Measurements from ENCODE around the gene MED16.
"Not testable (repeated sequence)": the region's sequence is repeated elsewhere in the genome, so short reads cannot be mapped to it uniquely, and the experiment has no call there.

MED16 gene

DNA sequence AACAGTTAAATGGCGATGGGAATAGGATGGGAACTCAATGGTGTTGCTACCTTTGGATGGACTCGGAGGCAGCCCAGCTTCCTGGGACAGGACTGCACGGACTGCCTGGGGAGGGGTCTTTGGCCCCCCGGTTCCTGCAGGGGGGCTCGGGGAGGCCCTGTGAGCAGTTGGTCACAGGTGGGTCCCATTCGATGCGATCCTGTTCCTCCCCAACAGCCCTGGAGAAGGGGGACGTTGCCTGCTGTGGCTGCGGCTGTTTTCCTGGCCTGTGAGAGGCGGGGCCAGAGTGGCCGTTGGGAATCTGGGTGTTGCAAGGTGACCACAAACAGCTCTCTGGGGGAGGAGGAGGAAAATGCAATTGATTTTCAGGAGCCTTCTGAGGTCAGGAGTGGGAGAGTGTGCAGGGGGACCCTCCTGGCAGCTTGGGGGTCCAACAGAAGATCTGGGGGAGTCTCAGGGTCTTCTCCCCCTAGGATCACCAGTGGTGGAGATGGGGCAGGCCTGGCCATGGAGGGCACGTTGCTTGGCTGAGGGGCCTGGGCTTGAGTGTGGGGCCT is 69.3 kb downstream of the MED16 start:
- ATAC-seq (ENCODE audit: low read depth), result no peak
- no peak overlapping the region for H3K27ac Mint-ChIP-seq
- no peak overlapping the region for H3K4me3 Mint-ChIP-seq
- peaks cover 14% of the 10 kb centered on the region for H3K27me3 Mint-ChIP-seq
- H3K9me3 Mint-ChIP-seq, result no peaks in the 10 kb centered on the region
- H3K4me1 Mint-ChIP-seq, result no peaks in the 10 kb centered on the region
- DNase-seq (ENCODE audit: low spot score in 2 of 2), result no peak
- H3K36me3 Mint-ChIP-seq, result peaks cover 2% of the 10 kb centered on the region

DNA sequence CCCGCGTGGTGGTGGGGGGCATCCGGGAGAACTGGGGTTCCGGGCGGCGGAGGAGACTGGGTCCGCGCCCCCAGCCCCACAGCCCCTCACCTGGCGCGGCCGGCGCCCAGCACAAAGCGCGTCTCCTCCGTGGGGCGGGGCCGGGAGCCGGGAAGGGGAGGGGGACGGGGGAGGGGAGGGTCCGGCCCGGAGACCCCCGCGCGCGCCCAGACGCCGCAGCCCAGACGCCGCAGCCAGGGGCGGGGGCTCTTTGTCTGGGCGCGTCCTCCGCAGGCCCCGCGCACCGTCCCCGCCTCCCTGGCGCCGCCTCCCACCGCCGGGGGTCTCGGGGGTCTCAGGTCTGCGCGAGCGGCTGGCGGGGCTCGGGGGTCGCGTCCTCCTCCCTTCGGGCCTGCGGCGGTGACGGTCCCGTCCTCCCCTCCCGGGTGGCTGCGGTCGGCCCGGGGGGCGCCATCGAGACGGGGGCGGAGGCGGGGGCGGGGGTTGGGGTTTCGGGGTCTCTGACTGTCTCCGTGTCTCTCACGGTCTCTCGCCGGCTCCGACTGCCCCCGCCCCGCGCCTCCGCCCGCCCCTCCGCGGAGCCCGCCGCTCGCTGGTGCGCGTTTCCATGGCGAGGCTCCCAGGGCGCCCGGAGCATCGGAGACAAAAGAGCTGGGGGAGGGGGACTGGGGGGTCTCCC is 71.0 kb downstream of the MED16 start, which contains the start of gene PLPPR3:
Gene PLPPR3 (minus strand): TSS at position 131 of the 679 bp plus-strand sequence. CDS start 396 bp downstream, outside the sequence.
- H3K4me1 Mint-ChIP-seq, result no peaks in the 10 kb centered on the region
- ATAC-seq (ENCODE audit: low read depth) (no peak), DNase-seq (ENCODE audit: low spot score in 2 of 2) (no peak)
- H3K9me3 Mint-ChIP-seq, result no peaks in the 10 kb centered on the region
- H3K27ac Mint-ChIP-seq, result no peak within 1 kb of the TSS
- H3K4me3 Mint-ChIP-seq, result no peak within 1 kb of the TSS
- peaks cover under 1% of the 10 kb centered on the region for H3K36me3 Mint-ChIP-seq
- peaks cover 11% of the 10 kb centered on the region for H3K27me3 Mint-ChIP-seq

DNA sequence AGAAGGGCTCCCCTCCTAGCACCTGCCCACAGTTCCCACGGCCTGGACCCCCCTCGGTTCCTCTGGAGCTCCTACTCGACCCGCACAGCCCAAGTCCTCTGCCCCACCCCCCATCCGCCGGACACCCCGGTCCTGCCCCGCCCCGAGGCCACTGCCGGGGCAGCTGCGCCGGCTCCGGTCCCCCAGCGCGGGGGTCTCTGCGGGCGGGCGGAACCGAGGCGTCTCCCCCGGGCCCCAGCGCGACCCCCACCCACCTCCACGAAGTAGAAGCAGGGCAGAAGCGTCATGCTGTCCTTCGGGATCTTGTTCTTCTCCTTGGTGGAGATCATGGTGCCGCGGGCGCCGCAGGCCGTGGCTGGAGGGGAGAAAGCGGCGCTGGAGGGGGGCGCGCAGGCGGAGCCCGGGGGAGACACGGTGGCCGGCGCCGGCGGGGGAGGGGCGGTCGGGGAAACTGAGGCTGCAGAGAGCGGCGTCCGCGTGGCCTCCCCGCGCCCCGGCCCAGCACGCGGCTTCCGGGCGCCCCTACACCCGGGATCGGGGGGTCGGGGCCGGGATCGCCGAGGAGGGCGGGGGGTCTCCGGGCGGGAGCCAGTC is 71.7 kb downstream of the MED16 start:
- Mint-ChIP-seq H3K4me1 (peaks cover 4% of the 10 kb centered on the region), H3K27ac (no peak overlapping the region), H3K4me3 (no peak overlapping the region), H3K36me3 (peaks cover 6% of the 10 kb centered on the region), H3K9me3 (peaks cover 4% of the 10 kb centered on the region), H3K27me3 (peaks cover 11% of the 10 kb centered on the region)
- no peak for DNase-seq (ENCODE audit: low spot score in 2 of 2)
- no peak for ATAC-seq (ENCODE audit: low read depth)

DNA sequence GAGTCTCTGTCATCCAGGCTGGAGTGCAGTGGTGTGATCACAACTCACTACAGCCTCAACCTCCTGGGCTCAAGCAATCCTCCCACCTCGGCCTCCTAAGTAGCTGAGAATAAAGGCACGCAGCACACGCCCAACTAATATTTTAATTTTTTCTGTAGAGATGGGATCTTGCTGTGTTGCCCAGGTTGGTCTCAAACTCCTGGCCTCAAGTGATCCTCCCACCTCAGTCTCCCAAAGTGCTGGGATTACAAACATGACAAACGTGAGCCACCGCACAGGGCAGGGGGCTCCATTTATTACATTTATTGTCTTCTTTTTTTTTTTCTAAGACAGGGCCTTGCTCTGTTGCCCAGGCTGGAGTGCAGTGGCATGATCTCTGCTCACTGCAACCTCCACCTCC is 72.8 kb downstream of the MED16 start:
- H3K36me3 Mint-ChIP-seq, result peaks cover 11% of the 10 kb centered on the region
- H3K4me3 Mint-ChIP-seq; ATAC-seq (ENCODE audit: low read depth): not testable (repeated sequence)

More for the DNA sequence above, 72.8 kb downstream of the MED16 start:
- not testable (repeated sequence) for H3K27ac Mint-ChIP-seq; H3K9me3 Mint-ChIP-seq; H3K4me1 Mint-ChIP-seq; DNase-seq (ENCODE audit: low spot score in 2 of 2)
- peaks cover 11% of the 10 kb centered on the region for H3K27me3 Mint-ChIP-seq

Measured in memory B cell (primary cell).